GM12891 (cell line): Measurements from ENCODE around the gene SLC38A10.

ENCODE experiments used
- PAX5 ChIP-seq: IDR thresholded peaks from 2 replicates; pipeline ENCODE4 v1.6.1; 2011; ENCODE audit warnings: low read length, moderate library complexity, mild to moderate bottlenecking; ENCODE audit not compliant: insufficient read depth, severe bottlenecking
- POLR2A ChIP-seq: IDR thresholded peaks from 2 replicates; pipeline ENCODE4 v1.6.1; 2011; ENCODE audit warnings: low read depth, low read length, control low read depth
- POLR2AphosphoS5 ChIP-seq: IDR thresholded peaks from 2 replicates; pipeline ENCODE4 v1.6.1; 2011; ENCODE audit warnings: low read depth, low read length, control low read depth
- POU2F2 ChIP-seq: IDR thresholded peaks from 2 replicates; pipeline ENCODE4 v1.6.1; 2011; ENCODE audit warnings: low read depth, mild to moderate bottlenecking, control low read depth, low read length, moderate library complexity
- SPI1 ChIP-seq: IDR thresholded peaks from 2 replicates; pipeline ENCODE4 v1.6.1; 2011; ENCODE audit warnings: low read depth, low read length, control low read depth
- TAF1 ChIP-seq: IDR thresholded peaks from 2 replicates; pipeline ENCODE4 v1.6.1; 2011; ENCODE audit warnings: low read depth, low read length, control low read depth

GRCh38 chr17:81301195-81302144 is 6.4 kb upstream of the SLC38A10 start:
- no peak for TF ChIP-seq POLR2A
- TF ChIP-seq POLR2AphosphoS5 = no peak
- TF ChIP-seq TAF1 = no peak
- no peak for TF ChIP-seq PAX5
- no peak for TF ChIP-seq SPI1
- no peak for TF ChIP-seq POU2F2
